GM21825 (cell line): Measurements from ENCODE around the gene MRPL55.

ENCODE experiments used
- ATAC-seq: cut with Tn5 transposase; IDR thresholded peaks from one replicate; pipeline ENCODE4 v1.9.1; 2021; ENCODE audit warnings: mild to moderate bottlenecking, moderate library complexity; ENCODE audit not compliant: unreplicated experiment

MRPL55 gene

GRCh38 chr1:228109073-228109961 is at the start of gene MRPL55:
MRPL55 (minus strand) TSS chr1:228109299; CDS start chr1:228108260, 1,039 bp downstream.
- ATAC-seq: peak; percentile 85

DNA sequence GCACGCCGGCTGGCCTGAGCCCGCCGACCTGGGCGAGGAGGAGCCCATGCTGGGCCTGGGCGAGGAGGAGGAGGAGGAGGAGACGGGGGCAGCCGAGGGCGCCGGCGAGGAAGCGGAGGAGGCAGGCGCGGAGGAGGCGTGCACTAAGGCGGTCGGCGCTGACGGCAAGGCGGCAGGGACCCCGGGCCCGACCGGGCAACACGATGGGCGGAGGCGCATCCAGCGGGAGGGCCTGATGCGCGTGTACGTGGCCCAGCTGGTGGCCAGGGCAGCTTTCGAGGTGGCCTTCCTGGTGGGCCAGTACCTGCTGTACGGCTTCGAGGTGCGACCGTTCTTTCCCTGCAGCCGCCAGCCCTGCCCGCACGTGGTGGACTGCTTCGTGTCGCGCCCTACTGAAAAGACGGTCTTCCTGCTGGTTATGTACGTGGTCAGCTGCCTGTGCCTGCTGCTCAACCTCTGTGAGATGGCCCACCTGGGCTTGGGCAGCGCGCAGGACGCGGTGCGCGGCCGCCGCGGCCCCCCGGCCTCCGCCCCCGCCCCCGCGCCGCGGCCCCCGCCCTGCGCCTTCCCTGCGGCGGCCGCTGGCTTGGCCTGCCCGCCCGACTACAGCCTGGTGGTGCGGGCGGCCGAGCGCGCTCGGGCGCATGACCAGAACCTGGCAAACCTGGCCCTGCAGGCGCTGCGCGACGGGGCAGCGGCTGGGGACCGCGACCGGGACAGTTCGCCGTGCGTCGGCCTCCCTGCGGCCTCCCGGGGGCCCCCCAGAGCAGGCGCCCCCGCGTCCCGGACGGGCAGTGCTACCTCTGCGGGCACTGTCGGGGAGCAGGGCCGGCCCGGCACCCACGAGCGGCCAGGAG is 49.3 kb upstream of the MRPL55 start:
- no peak for ATAC-seq

DNA sequence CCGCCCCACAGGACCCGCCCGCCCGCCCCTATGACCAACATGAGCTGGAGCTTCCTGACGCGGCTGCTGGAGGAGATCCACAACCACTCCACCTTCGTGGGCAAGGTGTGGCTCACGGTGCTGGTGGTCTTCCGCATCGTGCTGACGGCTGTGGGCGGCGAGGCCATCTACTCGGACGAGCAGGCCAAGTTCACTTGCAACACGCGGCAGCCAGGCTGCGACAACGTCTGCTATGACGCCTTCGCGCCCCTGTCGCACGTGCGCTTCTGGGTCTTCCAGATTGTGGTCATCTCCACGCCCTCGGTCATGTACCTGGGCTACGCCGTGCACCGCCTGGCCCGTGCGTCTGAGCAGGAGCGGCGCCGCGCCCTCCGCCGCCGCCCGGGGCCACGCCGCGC is 48.6 kb upstream of the MRPL55 start:
- ATAC-seq: no peak

DNA sequence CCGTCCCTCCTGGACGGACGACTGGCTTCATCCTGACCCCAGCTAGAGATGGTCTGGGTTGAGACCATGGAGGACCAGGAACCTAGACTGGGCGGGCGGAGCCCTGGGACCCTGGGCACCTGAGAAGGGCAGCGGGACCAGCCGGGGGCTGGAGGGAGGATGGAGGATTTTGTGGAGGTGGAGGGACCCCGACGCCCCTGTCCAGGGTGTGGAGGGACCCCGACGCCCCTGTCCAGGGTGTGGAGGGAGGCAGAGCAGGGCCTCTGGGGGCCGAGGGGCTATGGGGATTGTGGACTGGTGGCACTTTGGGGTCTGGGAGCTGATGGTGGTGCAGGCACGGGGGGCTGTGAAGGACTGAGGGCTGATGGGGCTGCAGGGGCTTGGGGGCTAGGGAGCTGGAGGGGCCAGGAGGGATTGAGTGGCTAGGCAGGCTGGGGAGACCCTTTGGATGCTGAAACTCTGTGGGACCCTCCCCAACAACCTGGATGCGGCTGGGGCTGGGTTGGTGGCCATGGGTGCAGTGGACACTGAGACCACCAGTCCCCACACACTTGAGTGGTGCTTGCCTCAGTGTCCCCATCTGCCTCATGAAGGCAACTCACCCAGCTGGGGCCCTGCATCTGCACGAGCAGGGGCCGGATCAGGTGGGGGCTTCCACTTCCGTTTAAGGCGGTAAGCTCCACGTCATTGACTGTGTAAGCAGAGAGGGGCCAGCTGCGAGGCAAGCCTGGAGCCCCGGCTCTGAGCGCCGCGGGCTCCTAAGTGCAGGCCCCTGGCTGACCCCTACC is 48.0 kb upstream of the MRPL55 start:
- no peak for ATAC-seq

DNA sequence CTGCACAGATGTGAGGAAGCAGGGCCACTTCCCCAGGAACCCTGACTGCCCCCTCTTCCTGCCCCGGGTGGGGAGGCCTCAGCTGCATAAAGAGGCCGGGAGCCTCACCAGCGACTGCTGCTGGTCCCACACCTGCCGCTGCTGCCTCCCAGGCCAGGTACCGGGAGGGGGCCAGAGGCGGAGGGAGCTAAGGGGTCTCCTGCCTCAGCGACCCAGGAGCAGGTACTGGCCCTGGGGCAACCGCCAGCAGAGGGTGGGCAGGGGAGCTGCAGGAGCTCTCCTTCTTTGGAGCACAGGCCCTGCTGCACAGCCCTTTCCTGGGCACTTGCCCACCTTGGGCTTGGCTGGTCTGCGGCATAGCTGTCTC is 47.4 kb upstream of the MRPL55 start:
- no peak for ATAC-seq

DNA sequence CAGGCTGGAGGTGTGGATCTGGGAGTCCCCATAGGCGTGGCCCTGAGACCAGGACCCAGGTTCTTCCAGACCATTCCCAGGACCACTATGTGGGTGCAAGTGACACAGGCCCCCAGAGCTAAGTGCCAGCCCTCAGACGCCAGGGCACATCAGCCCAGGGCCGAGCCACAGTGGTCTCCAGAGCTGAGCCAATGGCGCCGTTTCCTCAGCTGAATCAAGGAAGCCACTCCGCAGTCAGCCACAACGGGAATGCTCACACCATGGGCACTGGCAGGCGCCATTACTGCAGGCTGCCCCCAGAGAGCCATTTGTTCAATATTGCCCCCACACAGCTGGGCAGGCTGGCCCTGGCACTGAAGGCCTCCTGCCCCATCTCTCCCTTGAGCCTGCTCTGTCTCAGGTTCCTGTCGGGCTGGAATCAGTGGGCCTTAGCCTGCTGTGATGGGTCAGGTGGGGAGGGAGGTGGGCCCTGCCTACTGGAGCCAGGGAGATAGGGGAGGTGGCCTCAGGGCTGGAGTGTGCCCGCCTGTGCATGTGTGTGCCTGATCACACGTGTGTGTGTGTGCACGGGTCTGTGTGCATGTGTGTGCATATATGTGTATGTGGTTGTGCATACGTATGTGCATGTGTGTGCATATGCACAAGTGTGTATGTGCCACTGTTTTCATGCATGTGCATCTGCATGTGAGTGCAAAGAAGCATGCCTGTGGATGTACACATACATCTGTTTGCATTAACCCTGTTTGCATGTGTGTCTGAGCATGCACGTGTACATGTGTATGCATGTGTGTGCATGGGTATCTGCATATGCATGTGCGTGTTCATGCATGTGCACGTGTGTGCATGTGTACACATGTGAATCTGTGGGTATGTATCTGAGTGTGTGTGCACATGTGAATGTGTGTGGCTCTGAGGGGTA is 46.8 kb upstream of the MRPL55 start:
- ATAC-seq: no peak

GRCh38 chr1:228154670-228155571 is 45.8 kb upstream of the MRPL55 start:
- ATAC-seq: no peak

DNA sequence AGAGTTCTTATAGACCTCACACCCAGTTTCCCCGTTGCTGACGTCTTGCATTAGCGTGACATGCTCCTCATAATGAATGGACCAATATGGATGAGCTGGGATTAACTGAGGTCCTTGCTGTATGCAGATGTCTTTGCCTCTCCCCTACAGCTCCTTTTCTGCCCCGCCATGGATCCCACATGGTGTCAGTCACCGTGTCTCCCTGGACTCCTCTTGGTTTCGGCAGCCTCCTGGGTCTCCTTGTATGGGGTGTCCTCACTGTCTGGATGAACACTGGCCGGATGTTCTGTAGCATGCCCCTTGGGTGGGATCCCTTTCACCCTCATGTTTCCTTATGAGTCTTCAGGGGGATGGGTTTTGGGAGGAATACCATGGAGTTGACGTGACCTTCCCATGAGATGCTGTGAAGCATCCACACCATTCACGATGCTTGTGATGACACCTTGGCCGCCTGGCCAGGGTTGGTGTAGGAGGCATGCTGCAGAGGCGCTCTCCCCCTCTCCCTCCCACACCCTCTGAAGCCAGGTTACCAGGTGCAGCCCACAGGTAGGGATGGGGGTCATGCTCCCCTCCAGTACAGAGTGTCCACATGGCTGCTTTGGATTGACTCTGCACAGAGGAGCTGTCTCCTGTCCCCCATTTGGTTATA is 45.0 kb upstream of the MRPL55 start:
- ATAC-seq: no peak

DNA sequence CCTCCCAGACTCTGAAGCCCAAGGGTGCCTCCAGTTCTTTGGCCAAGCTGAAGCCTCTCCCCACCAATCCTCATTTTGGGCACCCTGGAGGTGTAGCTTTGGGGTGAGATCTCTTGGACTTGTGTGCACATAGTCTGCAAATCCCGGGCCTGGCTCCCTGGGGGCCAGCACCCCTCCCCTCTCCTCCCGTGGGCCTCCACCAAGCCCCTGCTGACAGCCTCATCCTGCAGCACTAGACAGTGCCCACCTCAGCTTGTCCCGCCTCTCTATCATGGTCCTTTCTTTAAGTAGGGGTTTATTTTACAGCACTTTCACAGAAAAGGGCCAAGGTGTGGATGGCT is 43.8 kb upstream of the MRPL55 start:
- ATAC-seq: no peak

- ATAC-seq: no peak
These were observed 43.2 kb upstream of the MRPL55 start for GRCh38 chr1:228152097-228152917.

DNA sequence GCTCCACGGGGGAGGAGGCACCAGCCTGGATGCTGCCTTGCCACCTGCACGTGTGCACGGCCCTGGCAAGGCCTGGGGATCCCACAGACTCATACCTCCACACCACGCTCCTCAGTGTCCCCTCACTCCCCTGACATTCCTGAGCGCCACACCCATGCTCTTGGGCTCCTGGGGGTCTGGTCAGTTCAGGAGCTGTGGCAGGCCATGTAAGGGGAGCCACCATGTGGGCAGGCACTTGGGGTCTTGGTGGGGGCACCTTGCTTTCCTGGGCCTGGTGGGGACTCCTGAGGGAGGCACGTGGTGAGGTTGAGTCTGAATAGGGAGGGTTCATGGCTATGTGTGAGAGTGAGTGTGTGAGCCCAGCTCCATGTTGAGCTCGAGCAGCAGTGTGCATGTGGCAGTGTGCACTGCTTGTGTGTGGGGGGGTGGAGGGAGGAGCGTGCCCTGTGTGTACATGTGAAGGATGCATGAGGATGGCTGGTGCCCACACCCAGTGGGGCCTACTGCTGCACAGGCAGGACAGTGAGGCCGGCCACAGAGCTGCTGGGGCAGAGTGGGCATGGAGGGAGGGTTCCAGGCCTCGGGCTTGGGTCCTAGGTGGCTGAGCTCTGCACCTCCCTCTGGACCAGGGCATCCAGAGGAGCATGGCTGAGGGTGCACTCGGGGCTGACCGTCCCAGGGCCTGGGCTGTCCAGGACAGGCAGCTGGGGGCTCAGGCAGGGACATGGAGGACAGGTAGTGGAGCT is 42.3 kb upstream of the MRPL55 start:
- ATAC-seq: no peak

DNA sequence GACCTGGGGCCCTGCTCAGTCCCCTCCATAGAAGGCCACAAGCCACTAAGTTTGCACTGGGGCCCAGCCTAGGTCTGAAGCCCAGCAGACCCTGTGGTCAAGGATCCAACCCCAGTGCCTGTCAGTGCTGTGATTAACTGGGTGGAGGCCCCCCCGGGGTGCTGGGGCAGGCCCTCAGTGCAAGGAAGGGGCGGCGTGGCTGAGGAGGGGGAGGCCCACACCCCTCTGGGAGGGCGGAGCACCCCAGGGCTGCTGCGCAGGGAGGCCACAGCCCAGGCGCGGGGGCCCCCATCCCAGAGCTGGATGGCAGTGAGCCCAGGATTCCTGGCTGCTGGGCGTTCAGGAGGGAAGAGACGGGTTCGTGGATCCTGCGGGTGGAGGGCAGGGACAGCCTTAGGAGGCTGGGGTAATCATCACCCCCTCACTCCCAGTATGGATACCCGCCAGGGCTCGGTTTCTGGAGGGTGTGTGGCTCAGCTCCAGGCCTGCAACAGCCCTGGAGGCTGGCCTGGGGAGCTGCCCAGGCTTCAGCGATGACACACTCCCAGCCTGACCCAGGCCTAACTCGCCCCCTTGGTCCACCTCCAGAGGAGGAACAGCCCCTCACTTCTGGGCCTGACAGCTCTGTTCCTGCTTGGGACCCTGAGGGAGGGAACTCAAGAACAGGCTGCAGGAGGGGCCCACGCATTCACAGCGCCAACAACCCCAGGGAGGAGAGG is 41.5 kb upstream of the MRPL55 start:
- no peak for ATAC-seq

DNA sequence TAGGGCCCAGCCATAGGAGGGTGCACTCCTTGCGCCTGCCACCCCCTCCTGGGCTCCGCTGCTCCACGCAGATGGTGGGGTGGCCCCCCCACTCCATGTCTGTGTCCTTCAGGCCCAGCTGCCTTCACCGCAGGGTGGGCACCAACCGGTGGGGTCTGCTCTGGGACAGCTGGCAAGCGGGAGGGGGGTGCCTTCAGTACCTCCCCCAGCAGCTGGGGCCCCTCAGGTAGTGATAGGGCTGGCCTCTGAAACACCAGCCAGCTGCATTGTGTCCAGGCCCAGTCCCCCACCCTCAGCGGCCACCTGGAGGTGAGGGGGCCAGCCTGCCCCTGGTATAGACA is 41.0 kb upstream of the MRPL55 start:
- no peak for ATAC-seq

GRCh38 chr1:228149406-228150119 is 40.5 kb upstream of the MRPL55 start, which contains the start of gene GJC2:
GJC2 (plus strand) TSS chr1:228149930; CDS start chr1:228157759, 7,829 bp downstream.
- no peak for ATAC-seq

- ATAC-seq: no peak
These were observed 39.9 kb upstream of the MRPL55 start for GRCh38 chr1:228148935-228149405.
